Measurements from ENCODE around the gene PRPS1. TPM values are rescaled to one million over a fixed set of nuclear protein-coding genes. Genes with fewer than 3 reads are reported as not detected.

The PRPS1 gene
- total and polyA plus RNA-seq, 2 of the 13 experiments (the other 11 are each of a cell fraction or from before 2014, with no cell fraction given) = 33.7 to 54.4 TPM

DNA sequence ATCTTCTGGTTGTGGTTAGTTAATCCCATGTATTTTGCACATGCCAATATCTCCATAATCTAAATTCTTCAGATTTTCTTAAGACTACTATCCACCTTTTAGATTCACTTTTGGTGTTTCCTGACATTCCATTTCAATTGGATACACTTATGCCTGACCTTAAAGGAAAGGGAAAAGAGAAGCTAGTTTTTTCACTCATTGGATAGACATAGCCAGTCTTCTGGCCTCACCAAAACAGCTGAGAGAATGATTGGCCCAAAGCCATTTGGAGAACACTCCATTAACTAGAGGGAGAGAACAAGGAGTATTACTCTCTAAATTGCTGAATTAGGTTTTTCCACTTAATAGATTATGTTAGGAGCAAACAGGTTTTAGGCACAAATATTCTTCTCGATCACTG lies 4.0 kb downstream of the PRPS1 start (continued):
- no peak for TF ChIP-seq ZNF563 (CRISPR knock-in tag; IDR thresholded peaks at IDR 0.05)
- no peak for TF ChIP-seq ELF1 (CRISPR knock-in tag; IDR thresholded peaks at IDR 0.05)
- no peak for TF ChIP-seq ZNF275 (CRISPR knock-in tag; IDR thresholded peaks at IDR 0.05; ENCODE audit: borderline replicate concordance)
- no peak for TF ChIP-seq ZNF781 (CRISPR knock-in tag; IDR thresholded peaks at IDR 0.05; ENCODE audit: borderline replicate concordance, not compliant biosample characterization)
- TF ChIP-seq ELF4 (CRISPR knock-in tag; IDR thresholded peaks at IDR 0.05; ENCODE audit: borderline replicate concordance) = no peak
- no peak for TF ChIP-seq ZNF629 (CRISPR knock-in tag; conservative IDR thresholded peaks at IDR 0.05)
- TF ChIP-seq TMF1 (CRISPR knock-in tag; IDR thresholded peaks at IDR 0.05; ENCODE audit: low read depth) = no peak

GRCh38 chrX:107646735-107647134 lies 18.4 kb downstream of the PRPS1 start:
- Histone ChIP-seq H2AFZ (ENCODE audit: low read length) (no peak overlapping the region), H3K27me3 (ENCODE audit: control insufficient read depth in 1 of 2, insufficient read depth in 2 of 2, low read length in 2 of 2) (no peaks in the 10 kb centered on the region), H3K4me2 (ENCODE audit: low read depth, low read length) (no peak overlapping the region), H4K20me1 (ENCODE audit: insufficient read depth, low read length) (no peaks in the 10 kb centered on the region), H3K9me3 (ENCODE audit: low read length) (no peaks in the 10 kb centered on the region), H3K79me2 (ENCODE audit: insufficient read depth, low read length) (no peaks in the 10 kb centered on the region), H3K4me3 (replicated peaks in 1 of 3; ENCODE audit: insufficient read depth in 1 of 3, low read depth in 2 of 3, low read length in 3 of 3) (no peak overlapping the region), H3K27ac (ENCODE audit: extremely low read length, insufficient read depth, low read length) (no peak overlapping the region), H3K4me1 (ENCODE audit: insufficient read depth, low read length) (no peaks in the 10 kb centered on the region), H3K9ac (ENCODE audit: insufficient read depth, low read depth, low read length) (no peak overlapping the region), H3K36me3 (replicated peaks in 1 of 2; ENCODE audit: control insufficient read depth in 1 of 2, insufficient read depth in 2 of 2, low read length in 2 of 2) (peaks cover 3 to 17% of the 10 kb centered on the region in 2 experiments; a peak in 4 of 5 replicates)
- DNase-seq (ENCODE audit: low spot score) (no peak), ATAC-seq (no peak), FAIRE-seq (no peak)
- TF ChIP-seq ZNF737 (CRISPR knock-in tag; IDR thresholded peaks at IDR 0.05; ENCODE audit: borderline replicate concordance) (no peak), SAFB2 (CRISPR knock-in tag; IDR thresholded peaks at IDR 0.05; ENCODE audit: borderline replicate concordance, low read depth) (no peak), ZNF547 (CRISPR knock-in tag; IDR thresholded peaks at IDR 0.05) (no peak), THAP9 (CRISPR knock-in tag; IDR thresholded peaks at IDR 0.05; ENCODE audit: borderline replicate concordance) (no peak)
- WGBS (ENCODE audit: low lambda C conversion rate) = 90% methylated on average over 2 of the region's 2 CpGs
- ChIA-PET POLR2A (no interaction called here), CTCF (ENCODE audit: low intra/inter-chr PET ratio, low total read pairs) (no interaction called here)
- in situ Hi-C loops (cut with HindIII; ENCODE audit: extremely low pct_ligation_motif_present, low pct_unique_long_range_greater_than_20kb) = no loop called here
- no TSS peak for BruUV-seq (replicated peaks)
- intact Hi-C loops (cut with micrococcal nuclease; ENCODE audit: unreplicated experiment) = loop anchor here (5.0 kb wide), 1 partner anchor 619 kb away; no protein-coding TSS in a partner anchor

Measured in HepG2 (cell line).